ENCODE results near the gene TMEM222.
A peak's percentile ranks its signal among the peaks of the same experiment; 100 is the strongest.

TMEM222 gene

GRCh38 chr1:27356277-27356618 lies 34.3 kb downstream of the TMEM222 start:
- Histone ChIP-seq H3K4me3 (peak overlapping the region in 1 of 7 experiments; percentile 30), H3K27ac (peak overlapping the region in 6 of 21 experiments; percentile 52 to 78 (median 70))

DNA sequence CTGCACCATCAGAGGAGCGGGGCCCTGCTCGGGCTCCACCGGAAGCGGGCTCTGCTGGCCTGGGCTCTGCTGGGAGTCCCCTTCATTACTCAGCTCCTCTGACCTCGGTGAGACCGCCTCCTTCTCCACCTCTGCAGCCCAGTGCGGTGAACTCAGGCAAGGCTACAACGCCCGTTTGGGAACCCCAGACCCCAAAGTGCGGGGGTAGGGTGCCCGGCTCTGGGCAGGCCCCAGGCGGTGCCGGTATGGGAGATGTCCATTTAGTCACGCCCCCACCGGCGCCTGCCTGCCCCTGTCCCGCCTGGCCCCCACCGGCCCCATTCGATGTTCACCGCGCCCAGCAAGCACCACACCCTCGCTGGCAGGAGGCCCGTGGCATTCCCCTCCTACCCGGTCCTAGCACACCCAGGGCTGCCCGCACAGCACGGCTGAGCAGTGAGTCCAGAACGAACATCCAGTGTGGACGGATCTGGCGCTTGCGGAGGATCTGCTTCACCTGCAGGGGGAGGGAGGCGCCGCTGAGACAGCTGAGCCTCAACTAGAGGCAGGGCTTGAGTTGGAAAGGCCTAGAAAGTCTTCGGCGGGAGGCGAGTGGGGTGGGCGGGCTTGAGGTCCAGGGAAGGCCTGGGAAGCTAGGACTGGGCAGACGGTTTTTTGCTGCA lies 34.8 kb downstream of the TMEM222 start:
- Histone ChIP-seq H3K27ac (peak overlapping the region in 12 of 21 experiments; percentile 4 to 78 (median 58)), H3K4me3 (peak overlapping the region in 4 of 7 experiments; percentile 14 to 30 (median 22))

- peak overlapping the region in 14 of 21 experiments; percentile 1 to 78 (median 54) for H3K27ac ChIP-seq
These were observed 35.5 kb downstream of the TMEM222 start for GRCh38 chr1:27357281-27358037.

DNA sequence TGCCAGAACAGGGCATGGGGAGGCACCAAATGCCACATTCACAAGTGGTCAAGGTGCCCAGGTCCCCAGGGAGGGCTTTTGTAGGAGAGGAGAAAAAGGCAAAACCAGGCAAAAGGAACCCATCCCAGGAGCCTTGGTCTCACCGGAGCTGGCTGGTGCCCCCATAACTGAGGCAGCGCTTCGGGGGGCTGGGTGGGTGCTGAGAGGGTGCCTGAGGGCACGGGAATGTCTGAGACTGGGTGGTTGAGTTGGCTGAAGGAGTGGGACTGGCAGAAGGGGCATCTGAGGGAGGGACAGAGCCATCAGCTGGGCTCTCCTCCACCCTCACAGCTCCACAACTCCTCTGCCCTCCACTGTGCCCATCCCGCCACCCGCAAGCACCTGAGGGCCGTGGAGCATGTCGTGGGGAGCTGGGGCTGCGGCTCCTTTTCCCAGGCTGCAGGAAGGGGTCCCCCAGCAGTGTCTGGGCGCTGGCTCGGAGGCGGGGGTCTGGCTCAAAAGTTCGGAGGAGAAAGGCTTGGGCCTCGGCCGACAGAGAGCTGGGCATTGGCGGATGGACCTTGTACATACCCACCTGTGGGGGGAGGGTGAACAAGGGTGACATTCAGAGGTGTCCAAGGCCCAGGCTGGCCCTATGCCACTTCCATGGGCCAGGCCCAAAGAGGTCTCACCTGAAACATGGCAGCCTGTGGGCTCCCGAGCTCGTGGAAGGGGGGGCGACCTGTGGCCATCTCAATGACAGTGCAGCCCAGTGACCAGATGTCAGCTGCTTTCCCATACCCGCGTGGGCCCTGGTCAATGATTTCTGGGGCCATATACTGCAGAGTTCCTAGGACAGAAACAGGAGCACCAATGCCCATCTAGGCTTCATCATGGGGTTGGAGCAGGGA lies 36.3 kb downstream of the TMEM222 start:
- Histone ChIP-seq H3K4me3 (no peak overlapping the region), H3K27ac (no peak overlapping the region)

More at GRCh38 chr1:27357281-27358037, 35.5 kb downstream of the TMEM222 start:
- peak overlapping the region in 5 of 7 experiments; percentile 5 to 30 (median 15) for H3K4me3 ChIP-seq

- Histone ChIP-seq H3K4me3 (no peak overlapping the region), H3K27ac (no peak overlapping the region)
These were observed 37.0 kb downstream of the TMEM222 start for GRCh38 chr1:27358928-27359313.

DNA sequence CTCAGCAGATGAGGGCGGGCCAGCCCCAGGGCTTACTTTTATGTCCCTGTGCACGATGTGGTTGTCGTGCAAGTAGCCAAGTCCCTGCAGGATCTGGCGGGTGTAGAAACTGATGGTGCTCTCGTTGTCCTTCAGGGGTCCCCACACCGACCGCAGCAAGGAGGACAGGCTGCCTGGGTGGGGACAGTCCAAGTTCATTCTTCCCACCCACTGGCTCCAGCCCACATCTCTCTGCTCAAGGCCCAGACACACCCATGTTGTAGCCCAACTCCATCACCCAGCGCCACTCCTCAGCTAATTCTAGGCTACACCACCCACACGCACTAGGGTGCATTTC lies 37.8 kb downstream of the TMEM222 start:
- peak overlapping the region in 1 of 7 experiments; percentile 11 for H3K4me3 ChIP-seq
- peak overlapping the region in 1 of 21 experiments; percentile 31 for H3K27ac ChIP-seq

GRCh38 chr1:27360159-27361043 lies 38.4 kb downstream of the TMEM222 start:
- Histone ChIP-seq H3K4me3 (peak overlapping the region; percentile 10 to 39 (median 15)), H3K27ac (peak overlapping the region in 3 of 21 experiments; percentile 31 to 45 (median 40))

- Histone ChIP-seq H3K27ac (peak overlapping the region in 1 of 21 experiments; percentile 45), H3K4me3 (peak overlapping the region in 1 of 7 experiments; percentile 14)
These were observed 39.1 kb downstream of the TMEM222 start for GRCh38 chr1:27361044-27361402.

DNA sequence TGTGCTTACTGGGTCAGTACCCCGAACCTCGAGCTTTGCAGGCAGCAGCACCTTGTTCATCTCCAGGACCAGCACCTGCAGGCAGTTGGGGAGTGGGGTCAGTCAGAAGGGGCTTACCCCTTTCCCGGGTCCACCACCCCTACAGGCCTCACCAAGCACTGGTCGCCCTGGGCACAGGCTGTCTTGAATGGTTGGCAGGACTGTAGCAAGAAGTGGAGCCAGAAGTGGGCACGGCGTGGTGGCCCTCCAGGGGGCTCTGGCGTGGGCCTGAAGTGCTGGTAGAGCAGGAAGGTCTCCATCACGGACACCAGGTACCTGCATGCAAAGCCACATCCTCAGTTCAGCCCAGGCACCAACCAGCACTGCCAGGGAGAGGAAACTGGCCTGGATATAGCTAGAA lies 39.6 kb downstream of the TMEM222 start:
- Histone ChIP-seq H3K27ac (no peak overlapping the region), H3K4me3 (no peak overlapping the region)

DNA sequence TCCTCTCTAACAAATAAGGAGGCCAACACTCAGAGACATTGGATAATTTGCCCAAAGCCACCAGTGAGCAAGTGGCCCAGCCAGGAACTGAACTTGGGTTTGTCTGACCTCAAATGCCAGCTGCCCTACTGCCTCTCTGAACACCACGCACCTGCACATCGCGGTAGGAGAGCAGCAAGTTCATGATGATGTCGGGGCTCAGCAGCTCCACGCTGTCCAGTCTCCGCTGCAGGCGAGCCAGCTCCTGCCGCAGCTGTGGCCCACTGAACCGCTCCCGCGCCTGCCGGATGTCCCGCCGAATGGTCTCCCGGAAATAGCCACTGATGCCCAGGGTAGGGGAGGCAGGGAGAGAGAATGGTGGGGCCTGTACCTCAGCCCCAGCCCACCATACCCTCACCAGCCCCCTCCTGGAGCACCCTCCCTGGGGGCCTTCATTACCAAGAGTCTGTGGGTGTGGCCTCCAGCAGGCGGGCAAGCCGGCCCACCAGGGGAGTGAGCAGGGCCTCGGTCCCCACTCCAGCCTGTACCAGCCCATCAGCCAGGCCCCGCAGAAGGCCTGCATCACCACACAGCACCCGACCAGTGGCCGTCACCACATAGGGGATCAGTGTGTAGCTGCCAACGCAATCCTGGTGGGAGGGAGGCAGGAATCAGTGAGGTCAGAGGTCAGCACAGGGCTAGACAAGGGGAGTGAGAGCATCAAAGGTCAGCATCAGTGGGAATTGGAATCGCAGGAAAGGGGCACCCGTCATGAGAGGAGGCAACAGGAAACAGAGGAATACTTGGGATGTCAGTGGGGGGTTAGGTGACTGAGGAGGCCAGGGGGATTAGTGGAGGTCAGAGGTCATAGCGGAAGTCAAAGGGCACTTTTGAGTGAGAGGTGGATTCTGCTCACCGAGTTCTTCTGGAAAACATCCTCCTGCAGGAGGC lies 42.1 kb downstream of the TMEM222 start:
- Histone ChIP-seq H3K4me3 (peak overlapping the region in 1 of 7 experiments; percentile 75), H3K27ac (peak overlapping the region in 8 of 21 experiments; percentile 57 to 99 (median 96))

GRCh38 chr1:27364696-27365371 lies 42.9 kb downstream of the TMEM222 start:
- H3K27ac ChIP-seq: peak overlapping the region in 19 of 21 experiments; percentile 57 to 99 (median 96)

GRCh38 chr1:27365372-27366112 lies 43.6 kb downstream of the TMEM222 start:
- peak overlapping the region; percentile 55 to 83 (median 69) for H3K4me3 ChIP-seq
- H3K27ac ChIP-seq: peak overlapping the region; percentile 66 to 99 (median 96)

More at GRCh38 chr1:27364696-27365371, 42.9 kb downstream of the TMEM222 start:
- H3K4me3 ChIP-seq: peak overlapping the region; percentile 55 to 83 (median 69)

- Histone ChIP-seq H3K4me3 (peak overlapping the region; percentile 55 to 83 (median 69)), H3K27ac (peak overlapping the region; percentile 66 to 99 (median 96))
These were observed 44.1 kb downstream of the TMEM222 start for GRCh38 chr1:27366113-27366410.

DNA sequence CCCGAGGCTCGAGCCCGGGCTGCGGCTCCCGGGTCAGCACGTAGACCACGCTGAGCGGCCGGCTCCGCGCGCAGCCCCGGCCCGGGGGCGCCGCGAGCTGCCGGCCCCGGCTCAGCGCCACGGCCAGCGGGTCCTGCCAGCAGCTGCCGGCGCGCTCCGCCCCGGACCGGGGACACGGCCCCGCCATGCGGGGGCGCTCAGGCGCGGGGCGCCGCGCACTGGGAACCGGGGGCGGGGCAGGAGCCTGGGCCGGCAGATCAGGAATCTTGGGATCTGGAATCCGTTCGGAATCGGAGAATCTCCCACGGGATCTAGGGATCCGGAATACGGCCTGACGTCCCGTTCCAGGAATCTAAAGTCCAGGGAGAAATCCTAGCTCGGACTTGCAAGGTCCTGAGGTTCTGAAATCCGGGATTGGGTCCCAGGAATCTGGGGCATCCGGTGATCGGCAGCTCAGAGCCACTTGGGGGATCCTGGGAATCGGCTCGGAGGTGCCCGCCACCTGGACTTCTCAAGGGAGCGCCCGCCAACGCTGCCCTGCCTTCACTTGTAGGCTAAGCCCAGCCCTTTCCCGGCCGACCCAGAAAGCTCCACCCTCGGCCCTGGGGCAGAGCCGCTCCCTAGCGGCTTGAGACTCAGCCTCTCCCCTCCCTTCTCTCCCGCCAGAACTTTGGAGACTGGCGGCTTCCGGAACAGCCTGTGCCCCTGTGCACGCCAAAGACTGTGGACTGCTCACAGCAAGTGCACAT lies 44.6 kb downstream of the TMEM222 start, which contains the start of gene MAP3K6:
TSS of gene MAP3K6 (minus strand) at position 551 of the 749 bp plus-strand sequence. CDS start at position 187, 364 bp downstream.
- H3K4me3 ChIP-seq: peak within 1 kb of the TSS; percentile 55 to 83 (median 69)
- peak within 1 kb of the TSS; percentile 66 to 99 (median 96) for H3K27ac ChIP-seq

- Histone ChIP-seq H3K27ac (peak overlapping the region in 20 of 21 experiments; percentile 90 to 99 (median 96)), H3K4me3 (peak overlapping the region; percentile 55 to 83 (median 69))
These were observed 45.2 kb downstream of the TMEM222 start for GRCh38 chr1:27367160-27367650.

All from skin epidermis (tissue), 12 donors.